ENCODE measurements around the gene TAL2. TPM values are rescaled to one million over a fixed set of nuclear protein-coding genes. Genes with fewer than 3 reads are reported as not detected.
A peak's percentile ranks its signal among the peaks of the same experiment; 100 is the strongest.

TAL2 gene
- total and polyA plus RNA-seq, 9 of the 15 experiments (the other 6 are each of a cell fraction or from before 2014, with no cell fraction given) = 0.21 to 3.7 (median 1.1) TPM; not detected in 1

DNA sequence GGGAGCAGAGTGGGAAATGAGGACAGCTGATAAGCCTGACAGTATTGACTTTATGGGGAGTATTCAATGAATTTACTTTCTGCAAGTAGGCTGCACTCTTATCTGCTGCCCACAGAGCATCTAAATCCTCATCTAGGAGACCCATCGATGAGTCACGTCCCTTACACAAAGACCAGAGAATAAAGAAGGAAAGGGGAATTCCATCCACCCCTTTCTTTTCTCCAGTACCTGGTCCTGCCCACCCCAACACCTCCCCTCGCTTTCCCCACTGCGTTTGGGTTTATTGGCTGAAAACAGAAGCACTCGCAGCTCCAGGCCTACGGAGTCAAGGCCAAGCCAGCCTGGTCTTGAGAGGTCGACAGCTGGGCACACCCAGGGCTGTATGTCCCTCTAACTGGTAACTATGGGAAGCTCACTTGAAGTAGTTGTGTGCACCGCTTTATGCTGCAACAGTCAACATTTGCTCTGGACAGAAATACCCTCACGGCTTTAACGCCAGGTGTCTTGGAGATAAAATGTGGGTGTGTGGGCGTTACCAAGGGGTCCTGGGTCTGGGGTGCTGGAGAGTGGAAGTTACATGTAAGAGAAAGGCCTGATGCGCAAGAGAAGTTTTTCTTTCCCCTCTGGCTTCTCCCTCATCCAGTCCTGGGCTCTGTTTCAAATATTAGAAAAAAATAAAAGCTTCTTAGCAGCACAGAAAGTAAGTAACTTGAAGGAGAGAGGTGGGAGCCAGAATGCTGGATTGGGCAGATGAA lies 14.5 kb upstream of the TAL2 start (continued):
- TF ChIP-seq, protein P1, sequence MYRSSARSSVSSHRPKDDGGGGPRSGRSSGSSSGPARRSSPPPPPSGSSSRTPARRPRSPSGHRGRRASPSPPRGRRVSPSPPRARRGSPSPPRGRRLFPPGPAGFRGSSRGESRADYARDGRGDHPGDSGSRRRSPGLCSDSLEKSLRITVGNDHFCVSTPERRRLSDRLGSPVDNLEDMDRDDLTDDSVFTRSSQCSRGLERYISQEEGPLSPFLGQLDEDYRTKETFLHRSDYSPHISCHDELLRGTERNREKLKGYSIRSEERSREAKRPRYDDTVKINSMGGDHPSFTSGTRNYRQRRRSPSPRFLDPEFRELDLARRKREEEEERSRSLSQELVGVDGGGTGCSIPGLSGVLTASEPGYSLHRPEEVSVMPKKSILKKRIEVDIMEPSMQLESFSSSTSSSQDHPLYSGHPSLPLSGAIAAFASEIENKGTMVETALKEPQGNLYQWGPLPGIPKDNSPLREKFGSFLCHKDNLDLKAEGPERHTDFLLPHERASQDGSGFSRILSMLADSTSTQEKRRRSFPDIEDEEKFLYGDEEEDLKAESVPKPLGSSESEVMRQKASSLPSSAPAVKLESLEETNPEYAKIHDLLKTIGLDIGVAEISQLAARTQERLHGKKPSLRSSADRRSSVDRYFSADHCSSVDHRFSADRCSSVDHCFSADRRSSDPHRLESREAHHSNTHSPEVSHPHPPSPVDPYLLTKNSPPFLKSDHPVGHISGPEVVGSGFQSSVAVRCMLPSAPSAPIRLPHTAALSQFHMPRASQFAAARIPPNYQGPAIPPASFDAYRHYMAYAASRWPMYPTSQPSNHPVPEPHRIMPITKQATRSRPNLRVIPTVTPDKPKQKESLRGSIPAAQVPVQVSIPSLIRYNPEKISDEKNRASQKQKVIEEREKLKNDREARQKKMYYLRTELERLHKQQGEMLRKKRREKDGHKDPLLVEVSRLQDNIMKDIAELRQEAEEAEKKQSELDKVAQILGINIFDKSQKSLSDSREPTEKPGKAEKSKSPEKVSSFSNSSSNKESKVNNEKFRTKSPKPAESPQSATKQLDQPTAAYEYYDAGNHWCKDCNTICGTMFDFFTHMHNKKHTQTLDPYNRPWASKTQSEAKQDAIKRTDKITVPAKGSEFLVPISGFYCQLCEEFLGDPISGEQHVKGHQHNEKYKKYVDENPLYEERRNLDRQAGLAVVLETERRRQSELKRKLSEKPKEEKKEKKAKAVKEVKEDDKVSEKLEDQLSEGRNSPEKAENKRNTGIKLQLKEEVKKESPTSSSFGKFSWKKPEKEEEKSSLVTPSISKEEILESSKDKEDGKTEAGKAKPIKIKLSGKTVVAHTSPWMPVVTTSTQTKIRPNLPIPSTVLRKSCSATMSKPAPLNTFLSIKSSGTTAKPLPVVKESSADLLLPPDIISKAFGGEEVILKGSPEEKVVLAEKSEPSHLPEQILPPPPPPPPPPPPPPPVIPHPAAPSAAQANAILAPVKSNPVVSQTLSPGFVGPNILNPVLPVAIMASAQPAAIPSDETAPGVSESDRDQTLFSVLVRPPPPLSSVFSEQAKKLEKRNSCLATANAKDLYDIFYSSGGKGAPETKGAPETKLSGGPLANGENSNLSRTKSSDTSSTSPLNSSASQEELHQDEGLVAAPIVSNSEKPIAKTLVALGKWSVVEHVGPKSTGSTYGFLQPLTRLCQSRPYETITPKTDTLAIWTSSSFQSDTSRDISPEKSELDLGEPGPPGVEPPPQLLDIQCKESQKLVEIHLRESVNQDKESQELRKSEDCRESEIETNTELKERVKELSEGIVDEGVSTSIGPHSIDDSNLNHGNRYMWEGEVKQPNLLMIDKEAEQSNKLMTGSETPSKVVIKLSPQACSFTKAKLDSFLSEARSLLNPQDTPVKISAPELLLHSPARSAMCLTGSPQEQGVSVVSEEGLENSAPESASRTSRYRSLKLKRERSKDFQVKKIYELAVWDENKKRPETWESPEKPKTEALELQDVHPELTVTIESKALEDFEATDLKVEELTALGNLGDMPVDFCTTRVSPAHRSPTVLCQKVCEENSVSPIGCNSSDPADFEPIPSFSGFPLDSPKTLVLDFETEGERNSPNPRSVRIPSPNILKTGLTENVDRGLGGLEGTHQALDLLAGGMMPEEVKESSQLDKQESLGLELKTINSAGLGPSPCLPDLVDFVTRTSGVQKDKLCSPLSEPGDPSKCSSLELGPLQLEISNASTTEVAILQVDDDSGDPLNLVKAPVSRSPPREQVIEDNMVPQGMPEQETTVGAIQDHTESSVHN (IDR thresholded peaks at IDR 0.05; ENCODE audit: borderline replicate concordance in 1 of 2, low read depth in 1 of 2) = peak in 1 of 2 experiments; percentile 45; a peak in 1 of 4 replicates
- TF ChIP-seq HDGF (IDR thresholded peaks at IDR 0.05) (no peak), SLC30A9 (CRISPR knock-in tag; IDR thresholded peaks at IDR 0.05) (no peak), MED1 (CRISPR knock-in tag; IDR thresholded peaks at IDR 0.05; ENCODE audit: borderline replicate concordance) (no peak), NR1H2 (CRISPR knock-in tag; IDR thresholded peaks at IDR 0.05) (no peak), RBBP5 (IDR thresholded peaks at IDR 0.05; ENCODE audit: borderline replicate concordance, insufficient read depth, low read length, poor library complexity, severe bottlenecking) (peak; percentile 51), SETDB1 (IDR thresholded peaks at IDR 0.05; ENCODE audit: low read length) (no peak), MECOM (CRISPR knock-in tag; IDR thresholded peaks at IDR 0.05) (0 out of 2 replicates have a peak, but pooled peaks have one; percentile 3), ZNF583 (CRISPR knock-in tag; IDR thresholded peaks at IDR 0.05) (no peak), RBM39 (optimal IDR thresholded peaks at IDR 0.05; ENCODE audit: low read depth, low read length) (peak; percentile 47), ZBTB7A (IDR thresholded peaks at IDR 0.05; ENCODE audit: borderline replicate concordance, control insufficient read depth, low read depth, low read length) (peak; percentile 80), SREBF1 (IDR thresholded peaks at IDR 0.05; ENCODE audit: borderline replicate concordance, low read depth, low read length) (no peak), PTTG1 (tag; IDR thresholded peaks at IDR 0.05; ENCODE audit: low read depth) (no peak)
- TF ChIP-seq, protein P2, sequence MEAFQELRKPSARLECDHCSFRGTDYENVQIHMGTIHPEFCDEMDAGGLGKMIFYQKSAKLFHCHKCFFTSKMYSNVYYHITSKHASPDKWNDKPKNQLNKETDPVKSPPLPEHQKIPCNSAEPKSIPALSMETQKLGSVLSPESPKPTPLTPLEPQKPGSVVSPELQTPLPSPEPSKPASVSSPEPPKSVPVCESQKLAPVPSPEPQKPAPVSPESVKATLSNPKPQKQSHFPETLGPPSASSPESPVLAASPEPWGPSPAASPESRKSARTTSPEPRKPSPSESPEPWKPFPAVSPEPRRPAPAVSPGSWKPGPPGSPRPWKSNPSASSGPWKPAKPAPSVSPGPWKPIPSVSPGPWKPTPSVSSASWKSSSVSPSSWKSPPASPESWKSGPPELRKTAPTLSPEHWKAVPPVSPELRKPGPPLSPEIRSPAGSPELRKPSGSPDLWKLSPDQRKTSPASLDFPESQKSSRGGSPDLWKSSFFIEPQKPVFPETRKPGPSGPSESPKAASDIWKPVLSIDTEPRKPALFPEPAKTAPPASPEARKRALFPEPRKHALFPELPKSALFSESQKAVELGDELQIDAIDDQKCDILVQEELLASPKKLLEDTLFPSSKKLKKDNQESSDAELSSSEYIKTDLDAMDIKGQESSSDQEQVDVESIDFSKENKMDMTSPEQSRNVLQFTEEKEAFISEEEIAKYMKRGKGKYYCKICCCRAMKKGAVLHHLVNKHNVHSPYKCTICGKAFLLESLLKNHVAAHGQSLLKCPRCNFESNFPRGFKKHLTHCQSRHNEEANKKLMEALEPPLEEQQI (IDR thresholded peaks at IDR 0.05) = peak; percentile 80; the same call in 1 of the 2 replicates
- TF ChIP-seq, protein P3, sequence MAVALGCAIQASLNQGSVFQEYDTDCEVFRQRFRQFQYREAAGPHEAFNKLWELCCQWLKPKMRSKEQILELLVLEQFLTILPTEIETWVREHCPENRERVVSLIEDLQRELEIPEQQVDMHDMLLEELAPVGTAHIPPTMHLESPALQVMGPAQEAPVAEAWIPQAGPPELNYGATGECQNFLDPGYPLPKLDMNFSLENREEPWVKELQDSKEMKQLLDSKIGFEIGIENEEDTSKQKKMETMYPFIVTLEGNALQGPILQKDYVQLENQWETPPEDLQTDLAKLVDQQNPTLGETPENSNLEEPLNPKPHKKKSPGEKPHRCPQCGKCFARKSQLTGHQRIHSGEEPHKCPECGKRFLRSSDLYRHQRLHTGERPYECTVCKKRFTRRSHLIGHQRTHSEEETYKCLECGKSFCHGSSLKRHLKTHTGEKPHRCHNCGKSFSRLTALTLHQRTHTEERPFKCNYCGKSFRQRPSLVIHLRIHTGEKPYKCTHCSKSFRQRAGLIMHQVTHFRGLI (CRISPR knock-in tag; IDR thresholded peaks at IDR 0.05) = no peak

All from K562 (cell line).